OCI-LY3 (cell line): ENCODE measurements around the gene APOD.

Experiments used
- EZH2phosphoT487 ChIP-seq: fragments of 200-600 bp; shearing (Covaris generic); IDR thresholded peaks from 2 replicates; pipeline ENCODE4 v1.6.1; 2018; ENCODE audit warnings: antibody characterized with exemption, mixed run types, low read depth
- TF ChIP-seq, protein P1 (sequence below): fragments of 200-600, 300-600 bp; sonication (generic); IDR thresholded peaks from 2 replicates; pipeline ENCODE4 v1.5.1; 2014; ENCODE audit warnings: antibody characterized with exemption, low read length, low read depth

DNA sequence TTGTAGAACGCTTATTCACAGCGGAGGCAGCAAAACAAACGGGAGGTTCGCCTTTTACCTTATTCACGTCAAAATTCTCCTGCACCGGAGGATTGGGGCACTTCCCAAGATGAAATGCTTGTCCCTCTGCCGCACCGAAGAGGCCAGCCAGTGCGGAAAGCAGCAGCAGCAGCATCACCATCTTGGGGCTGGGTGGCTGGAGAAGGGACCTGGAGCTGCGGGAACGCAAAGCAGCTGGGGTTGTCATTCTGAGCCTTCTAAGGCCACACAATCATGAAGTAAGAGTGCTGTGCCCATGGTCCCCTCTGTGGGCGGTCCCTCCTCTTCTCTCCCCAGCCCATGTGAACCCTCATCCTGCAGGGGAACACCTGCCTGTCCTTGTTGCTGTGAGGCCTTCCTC is 4.5 kb downstream of the APOD start:
- TF ChIP-seq, protein P1, sequence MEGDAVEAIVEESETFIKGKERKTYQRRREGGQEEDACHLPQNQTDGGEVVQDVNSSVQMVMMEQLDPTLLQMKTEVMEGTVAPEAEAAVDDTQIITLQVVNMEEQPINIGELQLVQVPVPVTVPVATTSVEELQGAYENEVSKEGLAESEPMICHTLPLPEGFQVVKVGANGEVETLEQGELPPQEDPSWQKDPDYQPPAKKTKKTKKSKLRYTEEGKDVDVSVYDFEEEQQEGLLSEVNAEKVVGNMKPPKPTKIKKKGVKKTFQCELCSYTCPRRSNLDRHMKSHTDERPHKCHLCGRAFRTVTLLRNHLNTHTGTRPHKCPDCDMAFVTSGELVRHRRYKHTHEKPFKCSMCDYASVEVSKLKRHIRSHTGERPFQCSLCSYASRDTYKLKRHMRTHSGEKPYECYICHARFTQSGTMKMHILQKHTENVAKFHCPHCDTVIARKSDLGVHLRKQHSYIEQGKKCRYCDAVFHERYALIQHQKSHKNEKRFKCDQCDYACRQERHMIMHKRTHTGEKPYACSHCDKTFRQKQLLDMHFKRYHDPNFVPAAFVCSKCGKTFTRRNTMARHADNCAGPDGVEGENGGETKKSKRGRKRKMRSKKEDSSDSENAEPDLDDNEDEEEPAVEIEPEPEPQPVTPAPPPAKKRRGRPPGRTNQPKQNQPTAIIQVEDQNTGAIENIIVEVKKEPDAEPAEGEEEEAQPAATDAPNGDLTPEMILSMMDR = no peak
- TF ChIP-seq EZH2phosphoT487 = no peak
